NCI-H1092 (cell line): ENCODE results near the gene XPNPEP2.

ENCODE experiments used
- DNase-seq: peaks from one replicate; lab custom pipeline; 2025; lab: John Stamatoyannopoulos, UW

Gene XPNPEP2

DNA sequence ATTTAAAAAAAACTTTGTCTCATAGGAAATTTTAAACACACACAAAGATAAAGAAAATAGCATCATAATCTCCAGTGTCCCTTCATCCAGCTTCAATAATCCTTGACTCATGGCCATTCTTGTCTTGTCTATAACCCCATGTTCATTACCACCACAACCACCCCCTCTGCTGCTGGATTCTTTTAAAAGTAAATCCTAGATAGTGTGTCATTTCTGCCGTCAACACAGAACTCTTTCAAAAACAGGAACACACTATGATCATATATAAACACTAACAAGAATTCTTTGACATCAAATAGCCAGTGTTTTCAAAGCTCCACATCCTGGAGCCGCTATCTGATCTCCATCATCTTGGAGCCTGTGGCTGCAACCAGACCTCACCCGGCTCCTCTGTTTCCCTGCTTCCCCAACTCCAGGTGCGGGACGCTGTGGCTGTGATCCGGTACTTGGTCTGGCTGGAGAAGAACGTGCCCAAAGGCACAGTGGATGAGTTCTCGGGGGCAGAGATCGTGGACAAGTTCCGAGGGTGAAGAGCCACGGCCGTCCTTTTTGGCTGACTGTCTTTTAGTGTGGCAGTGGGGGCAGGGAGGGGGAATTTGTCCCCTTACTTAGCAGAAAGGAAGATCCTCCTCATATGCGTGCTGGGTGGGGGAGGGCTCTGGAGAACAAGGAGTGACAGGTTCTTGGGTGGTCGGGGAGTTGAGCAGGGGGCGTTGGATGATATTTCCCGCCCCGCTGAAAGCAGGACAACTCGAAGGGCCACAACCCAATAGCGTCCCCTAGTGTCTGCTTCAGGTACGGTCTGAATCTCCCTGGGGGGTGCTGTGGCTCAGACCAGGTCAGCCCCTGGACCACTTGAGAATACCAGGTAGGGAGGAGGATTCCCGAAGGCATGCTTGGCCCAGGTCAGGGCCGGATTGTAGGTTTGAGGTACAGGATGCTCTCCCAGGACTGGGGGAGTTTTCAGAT is 15.6 kb downstream of the XPNPEP2 start:
- DNase-seq = no peak

DNA sequence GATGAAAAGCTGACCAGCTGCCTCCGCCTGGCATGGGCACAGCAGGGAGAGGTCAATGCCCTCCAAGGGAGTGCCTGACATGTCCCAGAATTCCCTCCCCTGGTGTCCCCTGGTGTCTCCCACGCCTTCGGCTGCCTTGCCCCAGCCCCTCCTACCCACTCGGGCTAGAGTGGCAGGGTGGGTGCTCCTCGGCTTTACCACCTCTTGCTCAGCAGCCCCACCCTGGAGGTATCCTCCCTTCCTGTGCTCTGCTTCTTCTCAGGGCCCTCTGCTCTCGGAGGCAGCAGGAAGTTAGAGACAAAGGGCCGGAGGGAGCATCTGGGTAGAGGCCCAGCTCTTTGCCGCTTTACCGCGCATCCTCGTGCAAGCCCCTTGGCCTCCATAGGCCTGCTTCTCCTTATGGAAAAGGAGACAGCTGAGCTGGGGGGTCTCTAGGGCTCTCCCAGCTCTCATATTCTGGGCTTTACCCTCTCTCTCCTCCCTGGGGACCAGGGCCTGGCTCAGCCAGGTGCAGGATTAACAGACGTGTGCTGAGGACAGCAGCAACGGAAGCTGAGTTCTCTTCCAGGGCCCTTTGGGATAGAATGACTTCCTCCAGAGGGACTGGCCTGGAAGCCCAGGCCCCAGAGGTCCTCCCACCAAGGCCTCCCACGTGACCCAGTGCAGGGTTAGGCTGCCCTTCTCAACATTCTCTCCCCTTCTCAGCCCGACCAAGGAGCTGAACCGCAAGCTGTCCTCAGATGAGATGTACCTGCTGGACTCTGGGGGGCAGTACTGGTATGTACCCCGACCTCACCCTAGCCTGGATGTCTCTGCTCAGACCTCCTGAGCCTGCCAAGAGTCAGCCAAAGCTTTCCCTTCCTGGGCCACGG is 17.2 kb downstream of the XPNPEP2 start:
- DNase-seq = no peak

DNA sequence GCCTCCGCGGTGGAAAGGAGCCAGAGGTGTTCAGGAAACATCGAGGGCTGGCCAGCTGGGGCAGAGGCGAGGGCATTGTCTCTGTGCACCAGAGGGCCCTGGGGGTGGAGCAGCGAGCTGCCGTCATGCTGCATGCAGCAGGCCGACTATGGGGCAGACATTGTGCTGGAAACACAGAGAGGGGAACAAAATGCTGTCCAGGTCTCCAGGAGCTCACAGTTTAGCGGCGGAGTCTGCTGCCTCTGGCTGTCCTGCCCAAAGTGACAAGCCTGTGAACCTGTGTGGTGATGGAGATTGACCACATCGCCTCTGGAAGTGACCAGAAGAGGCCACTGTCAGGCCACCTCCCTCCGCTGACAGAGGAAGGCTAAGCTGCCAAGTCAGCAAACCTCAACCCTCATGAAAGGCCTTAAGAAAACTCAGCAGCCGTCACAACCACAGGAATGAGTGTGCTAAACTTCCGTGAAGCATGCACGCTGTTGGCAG is 20.8 kb downstream of the XPNPEP2 start:
- DNase-seq = no peak

DNA sequence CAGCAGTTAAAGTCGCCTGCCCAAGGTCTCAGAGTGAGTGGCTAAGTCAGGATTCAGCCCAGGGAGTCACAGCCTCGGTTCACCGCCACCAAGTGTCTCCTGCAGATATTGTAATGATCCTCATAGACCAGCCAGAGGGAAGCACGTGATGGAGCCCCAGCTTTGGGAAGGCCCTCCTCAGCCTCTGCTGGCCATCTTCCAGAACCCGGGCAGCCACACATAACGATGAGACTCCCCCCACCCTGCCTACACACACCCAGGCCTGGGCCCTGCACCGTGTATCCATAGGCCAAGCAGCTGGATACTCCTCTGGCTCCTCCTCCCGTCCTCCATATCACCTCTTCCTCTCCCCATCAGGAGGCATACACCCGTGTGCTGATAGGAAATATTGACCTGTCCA is 21.4 kb downstream of the XPNPEP2 start:
- no peak for DNase-seq

DNA sequence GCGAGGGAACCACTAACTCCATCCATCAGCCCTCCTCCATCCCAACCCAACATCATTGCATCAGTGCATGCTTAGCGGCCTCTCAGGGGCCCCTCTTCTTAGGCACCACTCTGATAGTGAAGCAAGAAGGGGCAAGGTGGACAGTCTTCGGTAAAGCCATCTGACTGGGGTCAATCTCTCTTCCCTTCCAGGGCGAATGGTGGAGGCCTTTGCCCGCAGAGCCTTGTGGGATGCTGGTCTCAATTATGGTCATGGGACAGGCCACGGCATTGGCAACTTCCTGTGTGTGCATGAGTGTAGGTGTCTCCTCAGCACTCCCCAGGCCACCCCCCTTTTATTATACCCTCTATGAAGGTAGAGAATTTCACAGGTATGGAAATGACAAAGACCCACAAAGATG is 22.2 kb downstream of the XPNPEP2 start:
- DNase-seq = no peak

DNA sequence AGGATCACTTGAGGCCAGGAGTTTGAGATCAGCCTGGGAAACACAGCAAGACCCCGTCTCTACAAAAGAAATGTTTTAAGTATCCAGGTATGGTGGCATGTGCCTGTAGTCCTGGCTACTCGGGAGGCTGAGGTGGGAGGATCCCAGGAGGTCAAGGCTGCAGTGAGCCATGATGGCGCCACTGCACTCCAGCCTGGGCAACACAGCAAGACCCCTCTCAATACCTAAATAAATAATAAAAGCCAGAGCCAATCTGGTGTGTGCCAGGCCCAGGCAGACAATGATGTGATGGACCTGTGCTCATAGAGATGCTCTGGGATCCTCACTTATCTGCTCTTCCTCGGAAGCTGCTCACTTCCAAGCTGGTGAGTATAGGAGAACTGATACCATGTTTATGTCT is 22.8 kb downstream of the XPNPEP2 start:
- DNase-seq = no peak

DNA sequence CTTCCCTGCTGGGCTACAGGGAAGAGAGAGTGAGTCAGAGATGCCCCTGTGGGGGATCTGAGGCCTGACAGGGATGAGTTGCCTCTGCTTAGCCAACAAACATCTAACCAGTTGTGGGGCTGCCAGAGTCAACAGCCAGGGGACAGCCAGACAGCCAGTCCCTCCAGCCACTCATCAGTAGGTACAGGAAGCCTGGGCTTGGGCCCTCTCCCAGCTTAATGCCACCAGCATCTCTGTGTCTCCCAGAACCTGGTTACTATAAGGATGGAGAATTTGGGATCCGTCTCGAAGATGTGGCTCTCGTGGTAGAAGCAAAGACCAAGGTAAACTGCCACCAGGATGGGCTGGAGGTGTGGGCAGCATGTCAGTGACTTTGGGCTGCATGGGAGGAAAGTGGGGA is 23.7 kb downstream of the XPNPEP2 start:
- DNase-seq = no peak

DNA sequence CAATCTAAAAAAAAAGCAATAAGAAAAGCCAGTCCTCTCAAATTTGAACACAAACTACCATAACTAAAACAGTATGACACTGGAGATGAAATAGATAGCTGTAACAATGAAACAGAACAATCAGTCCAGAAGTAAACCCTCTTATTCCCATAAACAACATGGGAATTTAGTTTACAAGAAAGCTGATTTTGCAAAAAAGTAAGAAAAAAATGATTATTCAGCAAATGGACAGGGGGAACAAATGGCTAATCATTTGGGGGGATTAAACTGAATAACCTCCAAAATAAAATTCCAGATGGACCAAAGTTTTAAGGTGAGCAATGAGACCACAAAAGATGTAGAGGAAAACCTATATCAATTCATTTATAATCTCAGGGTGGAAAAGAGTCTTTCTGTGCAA is 24.9 kb downstream of the XPNPEP2 start:
- no peak for DNase-seq

DNA sequence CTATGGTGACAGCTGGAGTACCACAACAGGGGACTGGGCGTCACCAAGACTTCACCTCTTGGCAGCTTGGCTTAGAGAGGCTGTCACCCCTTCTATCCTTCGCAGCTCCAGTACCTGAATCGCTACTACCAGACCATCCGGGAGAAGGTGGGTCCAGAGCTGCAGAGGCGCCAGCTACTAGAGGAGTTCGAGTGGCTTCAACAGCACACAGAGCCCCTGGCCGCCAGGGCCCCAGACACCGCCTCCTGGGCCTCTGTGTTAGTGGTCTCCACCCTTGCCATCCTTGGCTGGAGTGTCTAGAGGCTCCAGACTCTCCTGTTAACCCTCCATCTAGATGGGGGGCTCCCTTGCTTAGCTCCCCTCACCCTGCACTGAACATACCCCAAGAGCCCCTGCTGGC is 29.4 kb downstream of the XPNPEP2 start:
- DNase-seq = no peak

DNA sequence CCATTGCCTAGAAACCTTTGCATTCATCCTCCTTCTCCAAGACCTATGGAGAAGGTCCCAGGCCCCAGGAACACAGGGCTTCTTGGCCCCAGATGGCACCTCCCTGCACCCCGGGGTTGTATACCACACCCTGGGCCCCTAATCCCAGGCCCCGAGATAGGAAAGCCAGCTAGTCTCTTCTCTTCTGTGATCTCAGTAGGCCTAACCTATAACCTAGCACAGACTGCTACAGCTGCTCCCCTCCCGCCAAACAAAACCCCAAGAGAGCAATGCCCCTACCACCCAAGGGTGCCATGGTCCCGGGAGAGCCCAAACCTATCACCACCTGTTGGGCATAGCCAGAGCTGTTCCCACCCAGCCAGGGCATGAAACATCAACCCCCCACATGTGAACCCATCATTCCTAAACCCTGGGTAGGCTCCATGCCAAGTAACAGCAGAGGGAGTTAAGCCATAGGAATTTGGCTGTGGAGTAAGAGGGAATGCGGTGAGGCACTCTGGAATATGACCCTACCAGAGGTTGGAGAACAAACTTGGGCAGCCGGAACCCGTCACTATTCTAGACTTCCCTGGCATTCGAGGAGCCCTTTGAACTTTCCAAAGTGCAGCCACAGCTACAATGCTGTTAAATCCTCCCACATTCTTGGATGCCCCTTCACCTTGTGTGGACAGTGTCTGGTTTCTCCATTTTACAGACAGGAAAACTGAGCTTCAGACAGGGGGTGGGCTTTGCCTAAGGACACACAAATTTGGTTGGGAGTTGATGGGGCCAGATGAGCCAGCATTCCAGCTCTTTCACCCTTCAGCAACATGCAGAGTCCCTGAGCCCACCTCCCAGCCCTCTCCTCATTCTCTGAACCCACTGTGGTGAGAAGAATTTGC is 30.0 kb downstream of the XPNPEP2 start:
- DNase-seq = no peak

DNA sequence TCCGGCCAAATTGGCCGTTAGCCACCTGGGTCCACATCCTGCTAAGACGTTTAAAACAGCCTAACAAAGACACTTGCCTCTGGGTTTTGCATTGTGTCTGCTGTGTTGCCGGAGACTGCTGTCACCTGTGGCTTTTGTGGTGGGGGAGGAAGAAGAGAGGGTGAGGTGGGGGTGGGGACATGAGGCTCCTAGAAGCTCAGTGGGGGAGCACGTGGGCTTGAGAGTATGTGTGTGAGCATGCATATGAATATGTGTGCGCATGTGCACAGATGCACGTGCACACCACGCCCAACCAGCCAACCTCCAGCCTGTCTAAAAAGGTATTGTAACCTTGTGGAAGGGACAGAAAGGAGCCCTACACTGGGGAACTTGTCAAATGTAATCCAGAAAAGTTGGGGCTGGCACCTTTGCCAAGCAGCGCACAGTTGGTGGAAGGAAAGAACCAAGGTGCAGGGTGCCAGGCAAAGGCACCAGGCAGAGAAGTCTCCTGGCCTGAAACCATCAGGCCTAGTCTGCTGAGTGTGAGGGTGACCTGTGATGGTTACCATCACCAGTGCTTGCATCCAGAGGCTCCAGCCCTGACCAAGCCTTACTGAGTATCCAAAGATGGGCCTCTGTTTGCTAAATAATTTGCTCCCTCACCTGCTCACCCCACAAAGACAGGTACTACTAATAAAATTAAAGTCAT is 30.8 kb downstream of the XPNPEP2 start:
- no peak for DNase-seq

DNA sequence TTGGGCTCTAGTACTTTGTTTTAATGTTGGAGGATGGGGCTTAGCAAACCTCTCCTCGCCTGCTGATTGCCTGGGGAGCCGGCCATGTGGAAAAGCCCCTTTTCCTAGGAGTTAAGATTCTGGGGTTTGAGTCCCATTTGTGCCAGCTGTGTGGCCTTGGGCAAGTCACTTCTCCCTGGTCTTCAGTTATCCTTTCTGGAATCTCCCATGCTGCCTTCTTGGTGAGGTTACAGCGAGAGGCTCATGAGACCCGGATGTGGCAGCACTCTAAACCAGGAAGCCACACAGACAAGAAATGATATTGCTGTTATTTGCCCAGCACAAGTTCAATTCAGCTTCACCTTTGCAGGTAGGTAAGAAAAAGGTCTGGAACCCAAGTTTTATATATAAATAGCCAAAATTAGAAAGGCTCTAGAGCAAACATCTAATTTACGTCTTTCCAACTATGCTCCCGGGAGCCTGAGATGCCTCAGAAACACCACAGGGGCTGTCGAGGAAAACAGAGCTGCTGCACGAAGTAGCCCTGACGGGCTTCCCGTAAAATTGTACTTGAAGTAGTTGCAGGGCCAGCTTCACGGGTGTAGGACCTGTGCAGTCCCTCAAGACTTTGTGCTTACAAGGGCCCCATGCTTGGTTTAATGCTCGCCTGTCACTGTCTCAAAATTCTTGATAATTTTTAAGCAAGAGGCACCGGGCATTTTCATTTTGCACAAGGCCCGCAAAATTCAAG is 32.7 kb downstream of the XPNPEP2 start:
- DNase-seq = no peak

DNA sequence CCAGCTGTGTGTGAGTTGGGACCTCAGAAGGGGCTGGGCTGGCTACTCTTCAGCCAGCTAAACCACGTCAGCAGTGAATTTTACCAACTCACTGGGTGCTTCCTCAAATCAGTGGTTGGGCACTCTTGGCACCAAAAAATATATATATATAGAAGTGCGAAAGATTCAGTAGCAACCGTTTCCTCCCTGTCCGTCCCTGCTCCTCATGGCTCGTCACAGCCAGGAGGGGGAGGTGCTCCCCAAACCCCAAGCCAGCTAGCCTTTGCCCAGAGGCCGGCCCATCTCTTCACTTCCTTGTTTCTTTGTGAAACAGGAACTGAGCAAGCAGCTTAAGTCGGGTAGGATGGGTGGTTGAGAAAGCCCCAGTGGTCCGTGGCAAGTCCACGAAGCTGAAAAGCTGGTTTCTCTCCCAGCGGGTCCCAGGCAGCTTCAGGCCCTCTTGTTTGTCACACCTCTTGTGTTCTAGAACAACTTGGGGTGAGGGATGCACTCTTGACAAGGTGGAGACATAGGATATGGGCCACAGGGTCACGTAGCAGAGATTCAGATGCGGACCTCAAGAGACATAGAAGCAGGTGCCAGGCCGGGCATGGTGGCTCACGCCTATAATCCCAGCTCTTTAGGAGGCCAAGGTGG is 34.1 kb downstream of the XPNPEP2 start:
- DNase-seq = no peak

DNA sequence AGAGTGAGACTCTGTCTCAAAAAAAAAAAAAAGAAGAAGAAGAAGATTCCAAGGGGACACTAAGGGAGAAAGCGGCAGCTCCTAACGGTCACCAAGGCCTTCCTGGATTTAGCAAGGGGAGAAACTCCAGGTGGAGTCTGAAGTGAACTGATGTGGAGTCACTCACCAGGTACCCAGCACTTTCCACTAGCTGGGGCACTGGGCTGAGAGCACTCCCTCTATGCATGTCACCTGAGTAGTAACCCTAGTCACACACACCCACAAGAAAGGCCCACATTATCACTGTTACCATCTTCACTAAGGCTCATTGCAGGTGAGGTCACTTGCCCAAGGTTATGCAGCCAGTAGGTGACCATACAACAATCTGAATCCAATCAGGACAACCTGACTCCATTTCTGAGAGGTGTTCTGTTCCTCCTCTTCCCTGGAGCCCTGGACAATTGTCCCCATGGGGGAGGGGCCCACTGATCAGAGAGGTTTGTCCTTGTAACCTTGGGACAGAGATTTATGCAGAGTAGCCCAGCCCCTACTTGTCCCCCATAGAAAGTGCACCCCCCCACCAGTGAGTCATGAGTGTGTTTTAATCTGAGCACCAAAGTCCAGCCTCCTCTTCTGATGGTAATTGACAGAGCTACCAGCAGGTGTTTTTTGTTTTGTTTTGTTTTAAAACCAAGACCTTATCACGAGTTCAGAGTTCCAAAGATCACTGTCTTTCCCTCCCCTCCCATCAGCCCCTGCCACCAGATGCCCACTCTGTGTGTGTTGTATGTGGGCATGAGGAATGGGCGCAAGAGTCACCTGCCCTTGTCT is 35.1 kb downstream of the XPNPEP2 start:
- DNase-seq = no peak

DNA sequence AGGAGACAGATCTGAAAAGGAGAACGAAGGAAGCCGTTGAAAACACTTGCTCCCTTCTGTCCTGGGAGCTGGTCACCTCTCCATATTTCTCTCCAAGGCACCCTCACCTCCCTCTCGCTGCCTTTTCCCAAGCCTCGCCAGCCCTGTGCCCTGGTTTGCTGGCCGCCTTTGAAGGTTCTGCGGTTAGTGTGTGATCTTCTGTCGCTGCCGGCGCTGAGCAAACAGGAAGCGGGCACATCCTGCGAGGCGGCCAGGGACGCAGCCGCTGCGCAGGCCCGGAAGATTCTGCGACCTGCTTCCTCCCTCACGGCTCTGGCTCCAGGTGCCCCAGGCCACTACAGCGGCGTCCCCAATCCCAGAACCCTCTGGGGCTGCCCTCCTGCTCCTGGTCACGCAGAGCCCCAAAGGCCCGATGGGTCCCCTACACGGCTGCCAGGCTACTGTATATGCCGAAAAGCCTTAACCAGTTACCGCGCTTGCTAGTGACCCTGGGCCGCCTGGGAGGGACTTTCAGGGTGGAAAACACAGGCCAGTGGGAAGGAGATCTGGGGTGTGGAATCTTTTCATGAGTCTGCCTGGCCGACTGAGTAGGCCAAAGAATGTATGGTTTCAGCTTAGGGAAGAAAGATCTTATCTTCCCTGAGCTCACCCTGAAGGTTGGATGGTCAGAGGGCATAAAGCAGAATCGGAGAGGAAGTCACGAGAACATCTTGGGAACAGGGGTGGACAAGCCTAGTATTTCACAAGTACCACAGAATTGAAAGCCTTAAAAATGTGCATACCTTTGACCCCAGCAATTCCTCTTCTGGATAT is 38.6 kb downstream of the XPNPEP2 start:
- DNase-seq = no peak

DNA sequence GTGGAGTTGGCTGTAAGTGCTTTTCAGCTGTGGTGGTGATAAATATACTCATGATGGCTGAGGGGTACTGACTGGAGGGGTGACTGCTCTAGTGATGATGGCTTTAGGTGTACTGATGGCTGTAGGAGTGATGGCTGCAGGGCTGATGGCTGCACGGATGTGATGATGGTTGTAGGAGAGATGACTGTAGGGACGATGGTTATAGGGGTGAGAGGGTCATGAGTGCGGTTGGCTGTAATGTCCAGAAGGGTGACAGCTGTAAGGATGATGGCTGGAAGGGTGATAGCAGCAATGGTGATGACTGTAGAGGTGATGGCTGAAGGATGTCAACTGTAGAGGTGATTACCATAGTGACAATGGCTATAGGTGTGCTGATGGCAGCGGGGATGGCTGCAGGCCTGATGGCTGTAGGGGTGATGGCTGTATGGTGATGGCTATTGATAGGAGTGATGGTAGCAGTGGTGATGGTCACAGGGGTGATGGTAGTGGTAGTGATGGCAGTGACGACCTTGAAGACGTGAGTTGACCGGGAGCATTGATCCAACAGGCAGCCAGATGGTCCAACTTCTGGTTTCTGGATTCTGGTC is 40.4 kb downstream of the XPNPEP2 start:
- DNase-seq = no peak

DNA sequence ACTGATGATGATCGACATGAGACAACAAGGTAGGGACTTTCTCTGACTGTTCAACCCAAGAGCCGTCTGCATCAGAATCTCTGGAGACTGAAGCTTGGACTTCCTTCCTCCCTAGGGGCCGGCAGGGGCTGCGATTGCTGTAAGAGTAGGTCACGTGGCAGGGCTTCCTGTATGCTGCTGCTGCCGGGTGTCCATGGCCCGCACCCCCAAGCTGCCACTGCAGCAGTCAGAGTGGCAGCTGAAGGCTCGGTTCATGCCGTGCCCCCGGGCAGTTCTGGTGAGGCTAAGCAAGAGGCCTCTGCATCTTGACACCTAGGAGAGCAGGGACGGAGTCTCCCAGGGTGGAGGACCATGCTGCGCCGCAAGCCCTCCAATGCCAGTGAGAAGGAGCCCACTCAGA is 41.0 kb downstream of the XPNPEP2 start, which contains the start of gene SASH3:
Gene SASH3 (plus strand): TSS at position 203 of the 400 bp plus-strand sequence. CDS start 149 bp downstream, at position 352.
- DNase-seq = no peak
